CD4-positive, alpha-beta memory T cell (primary cell): ENCODE data around the gene AHSP. TPM values are rescaled to one million over a fixed set of nuclear protein-coding genes. Genes with fewer than 3 reads are reported as not detected.
"Not testable (repeated sequence)": the region's sequence is repeated elsewhere in the genome, so short reads cannot be mapped to it uniquely, and the experiment has no call there.

Experiments
- CTCF ChIA-PET: fragments of 350-600 bp; sonication (Branson Sonifier 250); formaldehyde crosslinking; loops from one replicate; lab custom pipeline; 2021; ENCODE audit warnings: inconsistent platforms; ENCODE audit not compliant: partially characterized antibody; lab: Charles Lee
- POLR2A ChIA-PET: fragments of 350-600 bp; sonication (Branson Sonifier 250); formaldehyde crosslinking; loops from one replicate; lab custom pipeline; 2021; ENCODE audit not compliant: partially characterized antibody; lab: Charles Lee
- DNase-seq, 5 donors: peaks; one replicate each; pipeline versions ENCODE4 v3.0.0 to v3.0.0-alpha.2; 2020 to 2022; ENCODE audit warnings: mixed read lengths in 1 of 5
- H3K27ac ChIP-seq: one replicate; pipeline ENCODE4 v1.7.0; 2013; ENCODE audit warnings: low read depth, low read length
- H3K27me3 ChIP-seq: 2 replicates; pipeline ENCODE4 v1.7.0; 2013; ENCODE audit warnings: mild to moderate bottlenecking, low read length, moderate library complexity; ENCODE audit not compliant: insufficient read depth
- H3K36me3 ChIP-seq: 2 replicates; pipeline ENCODE4 v1.7.0; 2013; ENCODE audit warnings: mild to moderate bottlenecking, low read length, moderate library complexity; ENCODE audit not compliant: insufficient read depth
- H3K4me1 ChIP-seq: 2 replicates; pipeline ENCODE4 v1.7.0; 2013; ENCODE audit warnings: mild to moderate bottlenecking, low read length, moderate library complexity; ENCODE audit not compliant: insufficient read depth
- H3K4me3 ChIP-seq, 2 donors: one replicate each; pipeline ENCODE4 v1.7.0; 2013; ENCODE audit warnings: low read length in 2 of 2, mild to moderate bottlenecking in 1 of 2
- H3K9me3 ChIP-seq, 2 donors: one replicate each; pipeline ENCODE4 v1.7.0; 2013; ENCODE audit warnings: low read length in 2 of 2, control low read depth in 1 of 2; ENCODE audit not compliant: control insufficient read depth in 1 of 2
- H3K27ac Mint-ChIP-seq, 7 donors: one replicate each; pipeline ENCODE4 v1.8.0; 2020 to 2021; ENCODE audit warnings: mixed read lengths in 7 of 7, mild to moderate bottlenecking in 6 of 7, inconsistent platforms in 3 of 7, moderate library complexity in 3 of 7
- H3K27me3 Mint-ChIP-seq, 2 donors: one replicate each; pipeline ENCODE4 v1.8.0; 2020 to 2021; ENCODE audit warnings: mixed read lengths in 2 of 2
- H3K36me3 Mint-ChIP-seq, 2 donors: one replicate each; pipeline ENCODE4 v1.8.0; 2020 to 2021; ENCODE audit warnings: mixed read lengths in 2 of 2, inconsistent platforms in 1 of 2, mild to moderate bottlenecking in 1 of 2
- H3K4me1 Mint-ChIP-seq, 4 donors: one replicate each; pipeline ENCODE4 v1.8.0; 2020 to 2021; ENCODE audit warnings: mixed read lengths in 4 of 4, mild to moderate bottlenecking in 1 of 4
- H3K4me3 Mint-ChIP-seq, 8 donors: one replicate each; pipeline ENCODE4 v1.8.0; 2020 to 2021; ENCODE audit warnings: mixed read lengths in 8 of 8, mild to moderate bottlenecking in 7 of 8, moderate library complexity in 6 of 8, inconsistent platforms in 3 of 8
- H3K9me3 Mint-ChIP-seq, 8 donors: one replicate each; pipeline ENCODE4 v1.8.0; 2020 to 2021; ENCODE audit warnings: mixed read lengths in 8 of 8, mild to moderate bottlenecking in 5 of 8, inconsistent platforms in 3 of 8, moderate library complexity in 1 of 8
- intact Hi-C: fragments of 100-400 bp; cut with micrococcal nuclease; formaldehyde crosslinking; loops from one replicate; pipeline ENCODE4 v1.15.1; 2023
- polyA plus RNA-seq, 2 donors: library from polyadenylated mRNA; unstranded; fragments of 300-500 nt; fragmentation: Illumina TruSeq; gene quantifications; one replicate each; pipeline ENCODE4 v1.2.3, GENCODE V29; 2021
- total RNA-seq, 2 experiments: library from RNA; stranded (reverse); gene quantifications; one replicate each; pipeline ENCODE4 v1.2.3, GENCODE V29; 2021

AHSP gene
- total and polyA plus RNA-seq, 4 experiments from 2014 or later: not detected

GRCh38 chr16:31517800-31518402 is 9.8 kb upstream of the AHSP start:
- no peaks in the 10 kb centered on the region for H3K9me3 ChIP-seq
- peaks cover 0 to 8% of the 10 kb centered on the region in 2 donors for H3K27me3 Mint-ChIP-seq
- no peak overlapping the region for H3K27ac Mint-ChIP-seq
- H3K4me3 ChIP-seq: no peak overlapping the region
- H3K4me1 Mint-ChIP-seq: peaks cover 0 to under 1% (median 0%) of the 10 kb centered on the region in 4 donors
- no peak overlapping the region for H3K4me3 Mint-ChIP-seq
- CTCF ChIA-PET: no interaction called here
- intact Hi-C loops: no loop called here
- no peak for DNase-seq
- H3K36me3 Mint-ChIP-seq: peaks cover 0 to 10% of the 10 kb centered on the region in 2 donors
- H3K27ac ChIP-seq: no peak overlapping the region
- POLR2A ChIA-PET: no interaction called here
- H3K27me3 ChIP-seq: no peaks in the 10 kb centered on the region
- no peaks in the 10 kb centered on the region for H3K4me1 ChIP-seq
- H3K36me3 ChIP-seq: no peaks in the 10 kb centered on the region
- H3K9me3 Mint-ChIP-seq: peaks cover 0 to 14% (median 8%) of the 10 kb centered on the region in 8 donors

- Histone ChIP-seq H3K27ac (no peak overlapping the region), H3K36me3 (no peaks in the 10 kb centered on the region), H3K4me3 (no peak overlapping the region), H3K9me3 (no peaks in the 10 kb centered on the region), H3K27me3 (no peaks in the 10 kb centered on the region), H3K4me1 (no peaks in the 10 kb centered on the region)
- no peaks in the 10 kb centered on the region for H3K4me1 Mint-ChIP-seq
- H3K27ac Mint-ChIP-seq: no peak overlapping the region
- H3K27me3 Mint-ChIP-seq: peaks cover 0 to 8% of the 10 kb centered on the region in 2 donors
- ChIA-PET CTCF (no interaction called here), POLR2A (no interaction called here)
- peaks cover 0 to 10% of the 10 kb centered on the region in 2 donors for H3K36me3 Mint-ChIP-seq
- H3K4me3 Mint-ChIP-seq: no peak overlapping the region
- intact Hi-C loops: no loop called here
- peaks cover 0 to 14% (median 8%) of the 10 kb centered on the region in 8 donors for H3K9me3 Mint-ChIP-seq
- no peak for DNase-seq
Measured at GRCh38 chr16:31519759-31520431, 7.8 kb upstream of the AHSP start.

DNA sequence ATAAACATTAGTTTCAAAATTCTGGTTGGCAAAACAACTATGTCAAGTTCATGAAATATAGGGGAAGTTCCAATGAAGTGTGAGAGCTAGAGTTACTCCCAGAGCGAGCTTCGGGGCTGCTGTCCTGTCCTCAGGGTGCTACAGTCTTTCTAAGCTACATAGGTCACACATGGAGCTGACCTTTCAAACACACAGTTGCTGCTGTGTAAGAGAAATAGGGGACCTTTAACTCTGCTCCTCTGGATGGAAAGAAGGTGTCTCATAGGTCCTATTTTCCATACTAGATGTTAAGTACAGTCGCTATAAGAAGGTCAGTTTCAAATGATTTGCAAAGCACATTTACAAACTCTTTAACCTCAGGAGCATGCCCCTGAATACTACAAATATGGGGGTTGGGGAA is 6.3 kb upstream of the AHSP start:
- no peaks in the 10 kb centered on the region for H3K4me1 Mint-ChIP-seq

DNA sequence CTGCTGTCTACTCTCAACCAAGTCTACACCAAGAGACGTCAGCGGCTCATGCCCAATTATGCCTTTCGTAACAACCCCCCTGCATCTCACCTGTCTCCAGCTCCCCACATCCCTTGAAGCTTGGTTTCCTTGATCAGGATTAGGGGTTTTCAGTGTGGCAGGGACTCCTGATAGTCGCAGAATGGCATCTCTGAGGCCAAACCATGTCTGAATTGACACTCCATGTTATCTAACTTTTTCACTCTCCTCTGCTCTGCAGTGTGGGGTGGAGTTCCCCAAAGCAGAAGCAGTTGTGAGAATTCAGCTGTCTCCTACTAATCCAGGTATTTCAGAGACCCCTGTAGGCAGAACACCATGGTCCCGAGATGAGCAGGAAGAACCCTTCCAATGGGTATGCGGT is 5.6 kb upstream of the AHSP start:
- Mint-ChIP-seq H3K4me1 (no peaks in the 10 kb centered on the region), H3K36me3 (peaks cover 0 to 8% of the 10 kb centered on the region in 2 donors), H3K9me3 (peaks cover 0 to 12% (median 7%) of the 10 kb centered on the region in 8 donors), H3K27me3 (peaks cover 0 to 3% of the 10 kb centered on the region in 2 donors), H3K27ac (no peak overlapping the region), H3K4me3 (no peak overlapping the region)
- Histone ChIP-seq H3K27ac (no peak overlapping the region), H3K27me3 (no peaks in the 10 kb centered on the region), H3K9me3 (no peaks in the 10 kb centered on the region), H3K36me3 (no peaks in the 10 kb centered on the region), H3K4me1 (no peaks in the 10 kb centered on the region), H3K4me3 (no peak overlapping the region)
- POLR2A ChIA-PET: no interaction called here
- CTCF ChIA-PET: interaction anchor here (0.7 kb wide), 1 partner anchor 189 kb away, joined by 3 read pairs; no protein-coding TSS in a partner anchor
- intact Hi-C loops: no loop called here
- DNase-seq: no peak

More for the DNA sequence above, 6.3 kb upstream of the AHSP start:
- ChIA-PET POLR2A (no interaction called here), CTCF (interaction anchor here (0.7 kb wide), 1 partner anchor 190 kb away, joined by 3 read pairs; no protein-coding TSS in a partner anchor)
- H3K27ac Mint-ChIP-seq: no peak overlapping the region
- H3K27me3 ChIP-seq: no peaks in the 10 kb centered on the region
- intact Hi-C loops: no loop called here
- DNase-seq: no peak
- H3K4me3 Mint-ChIP-seq: no peak overlapping the region
- peaks cover 0 to 10% of the 10 kb centered on the region in 2 donors for H3K36me3 Mint-ChIP-seq
- H3K9me3 ChIP-seq: no peaks in the 10 kb centered on the region
- H3K4me1 ChIP-seq: no peaks in the 10 kb centered on the region
- H3K27me3 Mint-ChIP-seq: peaks cover 0 to 6% of the 10 kb centered on the region in 2 donors
- H3K4me3 ChIP-seq: no peak overlapping the region
- no peaks in the 10 kb centered on the region for H3K36me3 ChIP-seq
- peaks cover 0 to 14% (median 8%) of the 10 kb centered on the region in 8 donors for H3K9me3 Mint-ChIP-seq
- H3K27ac ChIP-seq: no peak overlapping the region

DNA sequence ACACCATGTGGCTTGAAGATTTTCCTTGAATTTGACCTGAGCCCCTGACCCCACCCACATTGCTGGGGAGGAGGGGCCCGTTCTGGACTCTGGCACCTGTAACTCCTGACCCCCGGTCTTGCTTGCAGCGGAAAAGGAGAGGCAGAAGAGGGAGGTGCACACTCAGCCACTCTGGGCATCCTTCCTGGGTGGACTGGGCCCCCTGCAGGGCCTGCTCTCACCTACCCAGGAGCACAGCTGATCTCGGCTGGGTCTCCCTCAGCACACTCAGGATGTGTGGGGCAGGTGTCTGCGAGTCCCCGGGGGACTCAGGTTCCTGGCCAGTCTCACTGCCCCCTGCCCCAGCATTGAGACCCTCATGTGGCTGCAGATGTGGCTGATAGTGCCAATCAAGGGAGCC is 3.9 kb upstream of the AHSP start:
- H3K27ac Mint-ChIP-seq, CTCF ChIA-PET, intact Hi-C loops, H3K36me3 Mint-ChIP-seq, H3K4me3 Mint-ChIP-seq, DNase-seq, H3K27me3 ChIP-seq, H3K4me3 ChIP-seq, H3K9me3 ChIP-seq, H3K4me1 ChIP-seq, POLR2A ChIA-PET, H3K4me1 Mint-ChIP-seq, H3K27ac ChIP-seq, H3K36me3 ChIP-seq, H3K9me3 Mint-ChIP-seq, H3K27me3 Mint-ChIP-seq: not testable (repeated sequence)

GRCh38 chr16:31525113-31525512 is 2.6 kb upstream of the AHSP start:
- Histone ChIP-seq H3K4me1 (no peaks in the 10 kb centered on the region), H3K4me3 (no peak overlapping the region), H3K9me3 (no peaks in the 10 kb centered on the region), H3K27me3 (peaks cover 11% of the 10 kb centered on the region), H3K36me3 (no peaks in the 10 kb centered on the region), H3K27ac (no peak overlapping the region)
- Mint-ChIP-seq H3K9me3 (no peaks in the 10 kb centered on the region), H3K36me3 (no peaks in the 10 kb centered on the region), H3K27ac (no peak overlapping the region), H3K4me3 (no peak overlapping the region), H3K4me1 (peaks cover 0 to 10% (median 5%) of the 10 kb centered on the region in 4 donors), H3K27me3 (peaks cover 12 to 14% of the 10 kb centered on the region in 2 donors)
- ChIA-PET CTCF (no interaction called here), POLR2A (no interaction called here)
- intact Hi-C loops: no loop called here
- no peak for DNase-seq

- intact Hi-C loops: no loop called here
- DNase-seq: no peak
- Mint-ChIP-seq H3K27me3 (peaks cover 15 to 18% of the 10 kb centered on the region in 2 donors), H3K4me3 (peak overlapping the region in 1 of 8 donors; percentile 17), H3K36me3 (no peaks in the 10 kb centered on the region), H3K27ac (no peak overlapping the region), H3K9me3 (no peaks in the 10 kb centered on the region), H3K4me1 (peaks cover 0 to 12% (median 5%) of the 10 kb centered on the region in 4 donors)
- Histone ChIP-seq H3K4me3 (no peak overlapping the region), H3K27ac (no peak overlapping the region), H3K27me3 (peaks cover 11% of the 10 kb centered on the region), H3K4me1 (no peaks in the 10 kb centered on the region), H3K36me3 (no peaks in the 10 kb centered on the region), H3K9me3 (no peaks in the 10 kb centered on the region)
- ChIA-PET CTCF (no interaction called here), POLR2A (interaction anchor here (2.0 kb wide), 1 partner anchor 20 kb away, joined by 5 read pairs; the partner anchor contains the start of gene RUSF1)
Measured at GRCh38 chr16:31528523-31529107, 915 bp downstream of the AHSP start.
